ENCODE results near the gene TNFRSF25. TPM values are rescaled to one million over a fixed set of nuclear protein-coding genes. Genes with fewer than 3 reads are reported as not detected.
"Not testable (repeated sequence)": the region's sequence is repeated elsewhere in the genome, so short reads cannot be mapped to it uniquely, and the experiment has no call there.

The TNFRSF25 gene
- total and polyA plus RNA-seq, 2 experiments from 2014 or later, result 7.1 to 14.0 TPM

DNA sequence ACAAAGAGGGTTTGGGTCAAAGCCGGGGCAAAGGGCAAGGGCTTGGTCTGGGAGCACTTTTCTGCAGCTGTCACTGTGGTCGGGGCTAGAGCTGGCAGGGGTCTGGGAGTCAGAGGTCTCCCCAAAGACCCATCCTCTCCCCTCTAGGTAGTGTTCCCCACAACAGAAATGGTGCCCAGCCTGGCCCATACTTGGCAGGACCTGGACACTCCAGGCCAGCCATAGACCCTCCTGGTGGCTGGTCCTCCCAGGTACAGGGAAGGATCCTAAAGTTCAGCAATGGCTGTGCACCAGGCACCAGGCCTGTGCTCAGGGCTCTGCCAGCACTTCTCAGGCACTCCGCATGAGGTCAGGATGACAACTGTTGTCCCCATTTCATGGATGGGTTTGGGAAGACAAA lies 30.4 kb downstream of the TNFRSF25 start:
- Histone ChIP-seq H3K4me1 (ENCODE audit: insufficient read depth) (no peaks in the 10 kb centered on the region), H3K9me3 (ENCODE audit: low read depth) (no peaks in the 10 kb centered on the region), H3K4me3 (no peak overlapping the region), H3K36me3 (replicated peaks; ENCODE audit: insufficient read depth, low read depth) (no peaks in the 10 kb centered on the region), H2AFZ (no peak overlapping the region), H3K27me3 (peaks cover 2% of the 10 kb centered on the region), H3K27ac (no peak overlapping the region), H3K79me2 (no peaks in the 10 kb centered on the region), H3K9me2 (replicated peaks; ENCODE audit: insufficient read depth) (no peaks in the 10 kb centered on the region), H3K4me2 (no peak overlapping the region), H4K20me1 (ENCODE audit: insufficient read depth, poor library complexity, severe bottlenecking) (no peaks in the 10 kb centered on the region)
- TF ChIP-seq EZH2phosphoT487 (IDR thresholded peaks at IDR 0.05; ENCODE audit: low read depth, severe bottlenecking, unreplicated experiment) (no peak), EZH2 (IDR thresholded peaks at IDR 0.05; ENCODE audit: borderline replicate concordance) (no peak)
- TF ChIP-seq, protein P1, sequence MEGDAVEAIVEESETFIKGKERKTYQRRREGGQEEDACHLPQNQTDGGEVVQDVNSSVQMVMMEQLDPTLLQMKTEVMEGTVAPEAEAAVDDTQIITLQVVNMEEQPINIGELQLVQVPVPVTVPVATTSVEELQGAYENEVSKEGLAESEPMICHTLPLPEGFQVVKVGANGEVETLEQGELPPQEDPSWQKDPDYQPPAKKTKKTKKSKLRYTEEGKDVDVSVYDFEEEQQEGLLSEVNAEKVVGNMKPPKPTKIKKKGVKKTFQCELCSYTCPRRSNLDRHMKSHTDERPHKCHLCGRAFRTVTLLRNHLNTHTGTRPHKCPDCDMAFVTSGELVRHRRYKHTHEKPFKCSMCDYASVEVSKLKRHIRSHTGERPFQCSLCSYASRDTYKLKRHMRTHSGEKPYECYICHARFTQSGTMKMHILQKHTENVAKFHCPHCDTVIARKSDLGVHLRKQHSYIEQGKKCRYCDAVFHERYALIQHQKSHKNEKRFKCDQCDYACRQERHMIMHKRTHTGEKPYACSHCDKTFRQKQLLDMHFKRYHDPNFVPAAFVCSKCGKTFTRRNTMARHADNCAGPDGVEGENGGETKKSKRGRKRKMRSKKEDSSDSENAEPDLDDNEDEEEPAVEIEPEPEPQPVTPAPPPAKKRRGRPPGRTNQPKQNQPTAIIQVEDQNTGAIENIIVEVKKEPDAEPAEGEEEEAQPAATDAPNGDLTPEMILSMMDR (IDR thresholded peaks at IDR 0.05; ENCODE audit: poor library complexity), result no peak
- DNase-seq (ENCODE audit: low spot score), result no peak
- WGBS (ENCODE audit: low lambda C conversion rate, missing lambda C conversion rate), result 90% methylated on average over 3 of the region's 3 CpGs

DNA sequence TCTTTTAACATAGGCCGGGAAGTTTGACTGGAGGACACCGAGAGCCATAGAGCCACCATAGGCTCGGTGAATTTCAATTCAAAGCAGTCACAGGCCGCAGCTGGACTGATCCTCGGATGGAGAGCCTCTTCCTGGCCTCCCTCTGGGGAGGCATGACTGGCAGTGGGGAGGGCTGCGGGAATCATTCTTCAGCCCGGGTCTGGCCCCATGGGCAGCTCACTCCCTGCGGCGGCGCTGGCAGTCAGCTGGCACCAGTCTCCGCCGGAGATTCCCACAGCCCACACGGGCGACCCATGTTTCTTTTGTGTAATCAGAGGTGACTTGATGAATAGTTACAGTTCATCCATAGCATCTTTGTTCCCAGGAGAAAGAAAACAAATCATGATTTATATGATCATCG lies 30.8 kb downstream of the TNFRSF25 start:
- 96% methylated on average over 15 of the region's 15 CpGs for WGBS (ENCODE audit: low lambda C conversion rate, missing lambda C conversion rate)
- TF ChIP-seq EZH2 (IDR thresholded peaks at IDR 0.05; ENCODE audit: borderline replicate concordance) (no peak), EZH2phosphoT487 (IDR thresholded peaks at IDR 0.05; ENCODE audit: low read depth, severe bottlenecking, unreplicated experiment) (no peak)
- TF ChIP-seq, protein P1 (IDR thresholded peaks at IDR 0.05; ENCODE audit: poor library complexity), result no peak
- Histone ChIP-seq H3K4me1 (ENCODE audit: insufficient read depth) (no peaks in the 10 kb centered on the region), H3K9me3 (ENCODE audit: low read depth) (no peaks in the 10 kb centered on the region), H2AFZ (no peak overlapping the region), H3K4me3 (no peak overlapping the region), H3K27me3 (peaks cover 4% of the 10 kb centered on the region), H3K27ac (no peak overlapping the region), H3K79me2 (no peaks in the 10 kb centered on the region), H3K36me3 (replicated peaks; ENCODE audit: insufficient read depth, low read depth) (no peaks in the 10 kb centered on the region), H3K4me2 (no peak overlapping the region), H4K20me1 (ENCODE audit: insufficient read depth, poor library complexity, severe bottlenecking) (no peaks in the 10 kb centered on the region), H3K9me2 (replicated peaks; ENCODE audit: insufficient read depth) (no peaks in the 10 kb centered on the region)
- DNase-seq (ENCODE audit: low spot score), result no peak

DNA sequence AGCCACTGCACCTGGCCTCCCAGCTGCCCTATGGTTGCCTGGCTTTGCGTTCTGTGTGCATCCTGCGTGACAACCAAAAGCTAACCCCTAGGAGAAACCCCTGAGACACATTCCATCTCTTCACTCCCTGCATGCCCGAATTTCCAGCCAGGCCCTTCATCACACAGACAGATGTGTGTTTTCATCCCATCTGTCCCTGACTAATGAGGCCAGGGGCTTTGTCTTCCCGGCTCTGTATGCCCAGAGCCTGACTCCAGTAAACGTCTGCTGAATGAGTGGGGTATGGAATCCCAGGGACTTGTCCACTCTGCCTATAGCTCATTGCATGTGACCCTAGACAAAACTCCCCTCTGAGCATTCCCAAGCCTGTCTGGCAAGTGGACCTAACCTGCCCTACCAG lies 31.8 kb downstream of the TNFRSF25 start:
- no peaks in the 10 kb centered on the region for H3K79me2 ChIP-seq
- H2AFZ ChIP-seq, result no peak overlapping the region
- peaks cover 4% of the 10 kb centered on the region for H3K27me3 ChIP-seq
- H3K36me3 ChIP-seq (replicated peaks; ENCODE audit: insufficient read depth, low read depth), result no peaks in the 10 kb centered on the region
- no peak for DNase-seq (ENCODE audit: low spot score)
- no peak overlapping the region for H3K4me3 ChIP-seq
- no peak overlapping the region for H3K4me2 ChIP-seq
- TF ChIP-seq, protein P1 (IDR thresholded peaks at IDR 0.05; ENCODE audit: poor library complexity), result no peak
- TF ChIP-seq EZH2 (IDR thresholded peaks at IDR 0.05; ENCODE audit: borderline replicate concordance) (no peak), EZH2phosphoT487 (IDR thresholded peaks at IDR 0.05; ENCODE audit: low read depth, severe bottlenecking, unreplicated experiment) (no peak)
- H3K27ac ChIP-seq, result no peak overlapping the region
- 74% methylated on average over 5 of the region's 5 CpGs for WGBS (ENCODE audit: low lambda C conversion rate, missing lambda C conversion rate)
- H3K9me3 ChIP-seq (ENCODE audit: low read depth), result no peaks in the 10 kb centered on the region
- no peaks in the 10 kb centered on the region for H3K9me2 ChIP-seq (replicated peaks; ENCODE audit: insufficient read depth)
- no peaks in the 10 kb centered on the region for H4K20me1 ChIP-seq (ENCODE audit: insufficient read depth, poor library complexity, severe bottlenecking)
- no peaks in the 10 kb centered on the region for H3K4me1 ChIP-seq (ENCODE audit: insufficient read depth)

DNA sequence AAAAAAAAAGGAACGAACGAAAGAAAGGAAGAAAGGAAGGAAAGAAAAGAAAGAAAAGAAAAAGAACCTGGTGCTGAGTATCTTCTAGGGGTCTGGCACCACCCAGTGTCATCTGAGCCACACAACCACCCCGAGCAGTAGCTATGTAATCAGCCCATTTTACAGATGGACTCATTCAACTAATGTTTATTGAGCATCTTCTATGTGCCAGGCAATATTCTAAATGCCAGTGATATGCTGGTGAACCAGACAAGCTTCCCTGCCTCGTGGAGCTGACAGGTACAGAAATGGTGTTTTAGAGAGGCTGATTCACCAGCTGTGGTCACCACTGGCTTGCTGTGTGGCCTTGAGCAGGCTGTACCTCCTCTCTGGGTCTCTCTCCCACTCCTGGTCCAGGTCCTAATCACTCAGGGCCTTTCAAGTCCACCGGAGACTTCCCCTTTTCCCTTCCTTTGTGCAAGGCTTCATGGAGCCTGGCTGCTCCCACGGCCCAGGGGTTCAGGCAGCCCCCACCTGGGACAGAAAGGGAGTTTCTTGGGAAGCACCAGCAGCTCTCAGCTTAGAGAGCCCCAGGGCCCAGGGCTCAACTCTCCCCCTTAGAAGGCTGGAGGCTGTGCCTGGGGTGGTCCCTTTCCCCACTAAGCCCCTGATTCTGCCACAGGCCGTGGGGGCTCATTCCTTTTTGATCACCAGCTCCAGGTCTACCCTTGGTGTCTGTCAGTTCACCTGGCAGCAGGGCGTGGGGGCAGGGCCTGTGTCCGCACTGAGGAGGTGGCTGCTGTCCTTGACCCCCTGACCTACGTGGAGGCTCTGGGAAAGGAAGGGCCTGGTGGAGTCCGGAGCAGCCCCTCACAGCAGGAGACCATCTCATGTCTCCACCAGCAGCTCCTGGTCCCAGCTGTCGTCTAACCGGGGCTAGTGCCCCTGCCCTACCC lies 34.1 kb downstream of the TNFRSF25 start:
- 71% methylated on average over 11 of the region's 13 CpGs for WGBS (ENCODE audit: low lambda C conversion rate, missing lambda C conversion rate)
- not testable (repeated sequence) for H3K27me3 ChIP-seq, H3K4me3 ChIP-seq

DNA sequence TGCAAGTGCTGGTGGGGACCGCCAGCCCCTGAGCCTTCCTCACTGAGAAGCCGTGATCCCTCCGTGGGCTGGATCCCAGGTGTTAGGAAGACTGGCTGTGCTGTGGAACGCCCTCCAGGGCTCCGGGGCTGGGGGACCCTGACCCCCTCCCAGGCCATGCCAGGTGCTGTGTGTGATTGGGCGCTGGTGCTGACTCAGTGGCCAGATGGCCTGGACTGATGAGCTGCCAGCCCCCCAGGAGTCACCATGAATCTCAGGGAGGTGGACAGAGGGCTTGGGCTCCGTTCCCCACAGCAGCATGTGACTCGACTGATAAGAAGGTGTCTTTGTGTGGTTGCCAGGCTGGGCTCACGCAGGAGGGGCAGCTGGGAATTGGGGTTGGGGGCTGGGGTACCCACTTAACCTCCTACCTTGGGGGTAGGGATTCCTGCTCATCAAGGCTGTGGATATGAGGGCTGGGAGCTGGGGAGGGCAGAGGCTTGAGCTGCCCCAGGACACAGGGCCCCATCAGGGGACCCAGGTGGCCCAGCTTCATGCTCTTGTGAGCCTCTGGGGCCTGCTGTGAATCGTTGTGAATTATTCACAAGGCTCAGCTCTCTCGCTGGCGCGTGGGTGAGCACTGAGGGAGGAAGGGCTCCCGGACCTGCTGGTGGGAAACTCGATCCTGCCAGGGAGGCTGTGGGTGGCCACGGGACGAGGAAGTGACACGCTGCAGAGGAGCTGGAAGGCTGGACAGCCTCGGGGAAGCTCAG lies 36.1 kb downstream of the TNFRSF25 start:
- not testable (repeated sequence) for DNase-seq (ENCODE audit: low spot score); H4K20me1 ChIP-seq (ENCODE audit: insufficient read depth, poor library complexity, severe bottlenecking); H3K9me2 ChIP-seq (replicated peaks; ENCODE audit: insufficient read depth); H3K9me3 ChIP-seq (ENCODE audit: low read depth); H2AFZ ChIP-seq; H3K36me3 ChIP-seq (replicated peaks; ENCODE audit: insufficient read depth, low read depth); H3K4me2 ChIP-seq; H3K4me3 ChIP-seq; H3K4me1 ChIP-seq (ENCODE audit: insufficient read depth); H3K27ac ChIP-seq; H3K79me2 ChIP-seq
- 50% methylated on average over 19 of the region's 19 CpGs for whole genome bisulfite sequencing (ENCODE audit: low lambda C conversion rate, missing lambda C conversion rate)
- H3K27me3 ChIP-seq, result peaks cover 29% of the 10 kb centered on the region

More for the DNA sequence above, 34.1 kb downstream of the TNFRSF25 start:
- H3K27ac ChIP-seq; H3K9me2 ChIP-seq (replicated peaks; ENCODE audit: insufficient read depth); H3K4me1 ChIP-seq (ENCODE audit: insufficient read depth); H2AFZ ChIP-seq; H3K9me3 ChIP-seq (ENCODE audit: low read depth); DNase-seq (ENCODE audit: low spot score); H3K4me2 ChIP-seq; H3K36me3 ChIP-seq (replicated peaks; ENCODE audit: insufficient read depth, low read depth); H3K79me2 ChIP-seq; H4K20me1 ChIP-seq (ENCODE audit: insufficient read depth, poor library complexity, severe bottlenecking): not testable (repeated sequence)
